Ectodermal cell (in vitro differentiated cells): Measurements from ENCODE around the gene LRFN2.

Experiments
- H3K27ac ChIP-seq: 2 replicates; pipeline ENCODE4 v1.7.0; 2013; ENCODE audit warnings: mild to moderate bottlenecking, low read depth, low read length; ENCODE audit not compliant: insufficient read depth, poor library complexity, severe bottlenecking
- H3K27me3 ChIP-seq: 2 replicates; pipeline ENCODE4 v1.7.0; 2013; ENCODE audit warnings: mild to moderate bottlenecking, low read length; ENCODE audit not compliant: insufficient read depth, control insufficient read depth, poor library complexity, severe bottlenecking
- H3K36me3 ChIP-seq: one replicate; pipeline ENCODE4 v1.7.0; 2013; ENCODE audit warnings: low read length; ENCODE audit not compliant: control insufficient read depth, insufficient read depth
- H3K4me1 ChIP-seq: one replicate; pipeline ENCODE4 v1.7.0; 2013; ENCODE audit warnings: low read length; ENCODE audit not compliant: control insufficient read depth, insufficient read depth
- H3K4me3 ChIP-seq: 2 replicates; pipeline ENCODE4 v1.7.0; 2013; ENCODE audit warnings: low read depth, low read length, control low read depth; ENCODE audit not compliant: insufficient read depth
- H3K9me3 ChIP-seq: 2 replicates; pipeline ENCODE4 v1.7.0; 2013; ENCODE audit warnings: mild to moderate bottlenecking, low read length, moderate library complexity; ENCODE audit not compliant: control insufficient read depth
- WGBS, 2 experiments: methylation state at CpG; one replicate each; pipeline ENCODE4 v1.1.7; 2013; ENCODE audit warnings: missing lambda C conversion rate in 2 of 2; 5-methylcytosine and 5-hydroxymethylcytosine counted together

The LRFN2 gene

GRCh38 chr6:40537446-40537845 is 49.7 kb downstream of the LRFN2 start:
- 94 to 96% methylated on average over 5 of the region's 5 CpGs for WGBS, 2 experiments

DNA sequence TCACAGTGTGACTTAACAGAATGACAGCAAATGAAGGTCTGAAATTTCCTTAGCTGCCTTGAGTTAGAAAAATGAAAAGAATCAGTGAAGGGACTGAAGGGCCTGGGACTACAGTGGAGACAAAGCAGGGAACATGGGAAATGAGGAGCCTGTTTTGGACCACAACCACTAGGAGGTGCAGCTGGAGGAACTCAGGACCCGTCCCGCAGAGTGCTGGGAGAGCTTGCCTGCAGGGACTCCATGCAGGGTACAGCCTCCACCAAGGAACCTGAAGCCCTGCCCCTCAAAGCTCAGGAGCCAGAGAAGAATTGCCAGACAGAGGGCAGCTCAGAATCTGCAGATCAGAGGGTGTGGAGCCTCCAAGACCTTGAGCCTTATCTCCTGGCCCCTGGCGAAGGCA is 50.7 kb downstream of the LRFN2 start:
- WGBS, 2 experiments: 54 to 66% methylated on average over 3 of the region's 3 CpGs
- no peaks in the 10 kb centered on the region for H3K4me1 ChIP-seq
- no peaks in the 10 kb centered on the region for H3K27me3 ChIP-seq
- H3K9me3 ChIP-seq: no peaks in the 10 kb centered on the region
- no peak overlapping the region for H3K4me3 ChIP-seq
- no peak overlapping the region for H3K27ac ChIP-seq
- no peaks in the 10 kb centered on the region for H3K36me3 ChIP-seq

More at GRCh38 chr6:40537446-40537845, 49.7 kb downstream of the LRFN2 start:
- Histone ChIP-seq H3K9me3 (no peaks in the 10 kb centered on the region), H3K4me3 (no peak overlapping the region), H3K36me3 (no peaks in the 10 kb centered on the region), H3K27me3 (no peaks in the 10 kb centered on the region), H3K27ac (no peak overlapping the region), H3K4me1 (no peaks in the 10 kb centered on the region)

DNA sequence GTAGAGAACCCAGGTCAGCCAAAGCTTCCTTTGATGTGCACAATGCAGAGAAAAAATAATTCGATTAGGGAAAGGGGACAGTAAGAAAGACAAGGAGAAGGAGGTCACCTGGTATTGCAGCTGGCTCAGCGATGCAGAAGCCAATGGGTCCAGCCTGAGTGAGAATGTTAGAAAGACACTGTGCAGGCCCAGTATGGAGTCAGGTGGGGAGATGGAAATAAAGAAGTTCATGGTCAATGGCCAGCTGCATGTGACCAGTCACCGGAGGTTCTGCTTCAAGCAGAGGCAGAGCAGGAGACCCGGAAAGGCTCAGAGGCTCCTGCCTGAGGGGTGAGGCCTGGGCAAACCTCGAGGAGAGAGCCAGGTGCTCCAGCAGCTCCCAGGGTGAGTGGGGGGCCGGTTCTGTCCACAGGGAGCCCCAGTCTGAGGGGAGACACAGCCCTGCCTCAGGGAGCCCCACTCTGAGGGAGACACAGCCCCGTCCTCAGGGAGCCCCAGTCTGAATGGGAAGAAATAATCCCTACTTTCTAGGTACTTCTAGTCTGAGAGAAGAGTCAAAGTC is 51.3 kb downstream of the LRFN2 start:
- Histone ChIP-seq H3K27ac (no peak overlapping the region), H3K4me1 (no peaks in the 10 kb centered on the region), H3K36me3 (no peaks in the 10 kb centered on the region), H3K4me3 (no peak overlapping the region), H3K9me3 (no peaks in the 10 kb centered on the region), H3K27me3 (no peaks in the 10 kb centered on the region)
- 90 to 91% methylated on average over 7 of the region's 7 CpGs for WGBS, 2 experiments

DNA sequence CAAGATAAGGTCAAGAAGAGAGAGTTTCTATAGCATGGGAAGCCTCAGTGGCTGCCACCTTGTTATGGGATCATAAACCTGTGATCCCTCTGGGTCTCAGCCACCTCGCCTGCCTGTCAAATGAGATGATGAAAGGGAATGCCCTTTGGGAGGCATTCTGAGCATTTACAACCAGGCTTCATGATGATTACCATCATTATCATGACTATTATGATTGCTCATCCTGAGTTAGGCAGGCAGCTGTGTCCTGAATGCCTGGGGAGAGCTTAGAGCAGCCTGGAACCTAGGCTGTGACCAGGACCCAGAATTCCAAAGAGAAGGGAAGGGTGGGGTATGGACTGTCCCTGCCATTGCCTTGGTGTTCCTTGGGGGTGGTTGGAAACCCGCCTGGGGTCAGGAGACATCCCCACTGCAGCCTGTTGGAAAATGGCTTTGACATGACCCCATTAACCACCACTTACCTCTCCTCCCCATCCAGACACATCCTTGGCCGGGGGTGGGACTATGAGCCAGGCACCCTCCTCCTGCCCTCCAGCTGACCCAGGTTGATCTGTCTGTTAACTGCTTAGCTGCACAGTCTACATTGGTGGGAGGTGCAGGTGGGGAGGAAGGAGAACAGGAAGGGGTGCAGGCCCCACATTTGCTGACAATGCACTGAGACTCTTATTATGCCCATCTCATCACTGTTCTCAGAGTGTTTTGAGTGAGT is 51.9 kb downstream of the LRFN2 start:
- Histone ChIP-seq H3K4me3 (no peak overlapping the region), H3K36me3 (no peaks in the 10 kb centered on the region), H3K9me3 (no peaks in the 10 kb centered on the region), H3K4me1 (no peaks in the 10 kb centered on the region), H3K27me3 (no peaks in the 10 kb centered on the region), H3K27ac (no peak overlapping the region)
- 89% methylated on average over 3 of the region's 3 CpGs for WGBS, 2 experiments

GRCh38 chr6:40532349-40533000 is 54.7 kb downstream of the LRFN2 start:
- Histone ChIP-seq H3K36me3 (no peaks in the 10 kb centered on the region), H3K27me3 (no peaks in the 10 kb centered on the region), H3K4me3 (no peak overlapping the region), H3K27ac (no peak overlapping the region), H3K4me1 (no peaks in the 10 kb centered on the region), H3K9me3 (no peaks in the 10 kb centered on the region)
- 90 to 93% methylated on average over 6 to 7 of the region's 7 CpGs for WGBS, 2 experiments

DNA sequence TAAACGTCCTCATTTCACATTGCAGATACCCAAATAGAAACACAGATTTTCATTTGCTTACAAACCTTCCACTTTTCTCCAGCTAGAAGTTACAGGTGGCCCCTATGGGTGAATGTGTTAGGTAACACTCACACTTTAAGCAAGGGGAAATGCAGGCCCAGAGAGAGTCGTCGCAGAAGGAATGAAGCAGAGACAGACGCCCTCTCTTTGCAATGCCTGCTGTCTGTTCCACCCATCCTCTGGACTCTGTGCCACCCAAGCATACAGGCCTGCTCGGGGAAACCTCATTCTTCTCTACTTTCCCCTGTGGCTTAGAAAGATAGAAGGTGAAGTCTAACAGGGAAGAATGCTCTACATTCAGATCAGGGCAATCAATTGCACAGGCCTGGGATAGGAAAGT is 57.2 kb downstream of the LRFN2 start:
- Histone ChIP-seq H3K9me3 (no peaks in the 10 kb centered on the region), H3K27me3 (no peaks in the 10 kb centered on the region), H3K4me1 (no peaks in the 10 kb centered on the region), H3K4me3 (no peak overlapping the region), H3K27ac (no peak overlapping the region), H3K36me3 (no peaks in the 10 kb centered on the region)
- 67 to 72% methylated on average over 4 to 5 of the region's 5 CpGs for WGBS, 2 experiments

DNA sequence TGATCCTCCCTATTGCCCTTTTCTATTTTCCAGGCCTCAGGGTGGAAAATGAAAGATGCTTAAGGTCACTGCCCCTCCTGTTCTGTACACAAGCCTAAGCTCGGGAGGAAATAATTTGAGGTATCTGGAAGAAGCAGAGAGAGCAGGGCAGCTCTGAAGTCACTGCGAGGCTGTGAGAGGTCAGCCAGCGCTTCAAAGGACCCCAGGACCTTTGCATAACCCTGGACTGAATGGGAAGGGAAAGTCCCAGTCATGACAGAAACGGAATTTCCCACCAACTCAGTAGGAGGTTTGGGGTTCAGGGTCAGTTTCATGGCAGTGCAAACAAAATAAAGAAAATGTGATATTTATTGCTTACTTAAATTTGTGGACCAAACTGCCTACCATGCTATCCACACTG is 58.1 kb downstream of the LRFN2 start:
- WGBS, 2 experiments: 69 to 86% methylated on average over 4 of the region's 4 CpGs
- Histone ChIP-seq H3K36me3 (no peaks in the 10 kb centered on the region), H3K4me1 (peaks cover 7% of the 10 kb centered on the region), H3K27me3 (no peaks in the 10 kb centered on the region), H3K4me3 (no peak overlapping the region), H3K27ac (no peak overlapping the region), H3K9me3 (no peaks in the 10 kb centered on the region)

DNA sequence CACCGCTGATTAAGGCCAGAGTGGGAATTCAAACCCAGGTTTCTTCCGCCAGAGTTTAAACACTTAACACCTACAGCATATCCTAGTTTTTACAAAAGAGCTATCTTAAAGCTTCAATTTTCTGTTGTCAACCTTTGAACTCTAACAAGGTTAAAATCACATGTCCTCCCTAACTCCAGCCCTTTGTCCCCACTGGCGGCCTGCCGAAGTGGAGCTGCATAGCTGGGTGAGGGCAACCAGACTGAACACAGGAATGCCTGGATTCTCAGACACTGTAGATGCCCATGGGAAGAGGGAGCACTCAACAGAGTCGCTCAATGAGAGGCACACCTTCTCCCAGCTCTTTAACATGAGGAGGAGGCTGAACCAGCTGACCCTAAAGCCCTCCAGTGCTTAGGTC is 59.1 kb downstream of the LRFN2 start:
- no peaks in the 10 kb centered on the region for H3K27me3 ChIP-seq
- WGBS, 2 experiments: 92 to 93% methylated on average over 5 of the region's 5 CpGs

DNA sequence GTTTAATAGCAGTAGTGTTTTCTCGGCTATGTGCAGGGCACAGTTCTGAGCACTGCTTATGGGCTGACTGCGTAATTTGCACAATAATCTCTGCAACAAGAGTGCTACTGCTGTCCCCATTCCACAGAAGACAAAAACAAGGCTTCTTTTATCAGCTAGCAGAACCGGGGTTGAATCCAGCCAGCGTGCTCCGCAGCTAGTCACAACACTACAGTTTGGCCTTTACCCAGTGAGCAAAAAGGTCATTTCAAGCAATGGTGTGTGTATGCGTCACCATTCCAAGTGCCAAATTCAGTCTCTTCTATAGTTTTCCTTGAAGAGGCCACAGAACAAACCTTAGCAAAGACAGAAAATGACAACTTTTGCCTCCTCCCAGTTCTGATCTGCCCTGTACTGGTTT is 61.1 kb downstream of the LRFN2 start:
- WGBS, 2 experiments: 83 to 84% methylated on average over 6 of the region's 6 CpGs
- H3K4me1 ChIP-seq: peaks cover 15% of the 10 kb centered on the region
- H3K9me3 ChIP-seq: no peaks in the 10 kb centered on the region
- no peaks in the 10 kb centered on the region for H3K27me3 ChIP-seq
- no peak overlapping the region for H3K4me3 ChIP-seq
- H3K27ac ChIP-seq: no peak overlapping the region
- no peaks in the 10 kb centered on the region for H3K36me3 ChIP-seq

More for the DNA sequence above, 59.1 kb downstream of the LRFN2 start:
- H3K27ac ChIP-seq: no peak overlapping the region
- H3K4me1 ChIP-seq: peaks cover 15% of the 10 kb centered on the region
- H3K36me3 ChIP-seq: no peaks in the 10 kb centered on the region
- no peaks in the 10 kb centered on the region for H3K9me3 ChIP-seq
- H3K4me3 ChIP-seq: no peak overlapping the region

DNA sequence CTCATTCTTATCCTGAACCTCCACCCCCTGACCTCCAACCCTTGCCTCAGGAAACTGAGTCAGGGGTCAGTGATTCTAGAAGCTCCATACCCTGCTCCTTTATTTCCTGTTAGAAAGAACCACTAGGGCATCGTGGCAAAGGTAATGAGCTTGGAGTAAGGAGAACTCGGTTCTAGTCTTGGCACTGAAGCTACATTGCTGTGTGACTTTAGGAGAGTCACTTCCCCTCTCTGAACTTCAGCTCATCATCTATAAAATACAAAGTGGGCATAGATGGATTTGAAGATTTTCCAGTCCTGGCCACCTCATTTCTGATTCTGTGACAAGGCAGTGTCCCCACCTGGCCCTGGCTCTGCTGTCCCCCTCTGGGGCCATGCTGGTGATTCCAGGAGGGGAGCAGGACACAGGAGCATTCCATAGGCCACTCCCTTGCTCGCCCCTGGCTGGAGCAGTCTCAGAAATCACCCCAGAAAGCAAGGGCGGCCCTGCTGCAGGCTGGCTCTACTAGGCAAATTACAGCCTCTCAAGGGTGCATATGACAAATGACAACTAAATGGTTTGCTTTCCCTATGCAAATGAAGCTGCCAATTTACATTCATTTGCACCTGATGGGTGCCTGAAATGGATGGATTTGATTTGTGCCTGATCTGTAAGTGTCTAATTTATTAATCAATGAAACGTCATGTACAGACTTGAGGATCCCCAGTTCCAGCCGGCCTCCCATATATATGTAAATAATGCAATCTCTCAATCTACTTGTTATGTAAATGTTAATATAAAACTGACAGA is 62.2 kb downstream of the LRFN2 start:
- WGBS, 2 experiments: 75 to 78% methylated on average over 4 to 6 of the region's 6 CpGs
- Histone ChIP-seq H3K27ac (no peak overlapping the region), H3K27me3 (no peaks in the 10 kb centered on the region), H3K4me3 (no peak overlapping the region), H3K4me1 (peaks cover 15% of the 10 kb centered on the region), H3K36me3 (no peaks in the 10 kb centered on the region), H3K9me3 (no peaks in the 10 kb centered on the region)
